IPS DF 19.7 (cell line): Measurements from ENCODE around the gene FGD5.

Source experiments
- DNase-seq: peaks from one replicate; pipeline ENCODE4 v3.0.0-alpha.2; 2013; ENCODE audit warnings: low read depth, low spot score

The FGD5 gene

DNA sequence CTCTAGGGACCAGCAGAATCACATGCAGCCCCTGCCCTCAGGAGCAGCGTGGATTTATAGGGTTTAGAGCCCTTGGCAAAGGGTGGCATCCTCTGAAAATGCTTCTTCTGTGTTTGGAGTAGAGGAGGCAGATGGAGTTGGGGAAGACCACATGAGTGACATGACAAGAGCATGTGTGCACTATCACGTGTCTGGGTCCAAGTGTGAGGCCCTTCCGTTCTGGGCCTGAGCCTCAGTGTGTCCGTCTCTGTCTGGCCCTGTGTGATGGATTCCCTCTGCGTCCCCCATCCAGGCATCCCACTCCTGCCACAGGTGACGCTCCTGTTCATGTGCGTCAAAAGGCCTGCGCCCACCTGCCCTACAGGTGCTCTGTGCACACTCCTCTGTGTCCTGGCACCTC, 30.1 kb downstream of the FGD5 start:
- DNase-seq = no peak

DNA sequence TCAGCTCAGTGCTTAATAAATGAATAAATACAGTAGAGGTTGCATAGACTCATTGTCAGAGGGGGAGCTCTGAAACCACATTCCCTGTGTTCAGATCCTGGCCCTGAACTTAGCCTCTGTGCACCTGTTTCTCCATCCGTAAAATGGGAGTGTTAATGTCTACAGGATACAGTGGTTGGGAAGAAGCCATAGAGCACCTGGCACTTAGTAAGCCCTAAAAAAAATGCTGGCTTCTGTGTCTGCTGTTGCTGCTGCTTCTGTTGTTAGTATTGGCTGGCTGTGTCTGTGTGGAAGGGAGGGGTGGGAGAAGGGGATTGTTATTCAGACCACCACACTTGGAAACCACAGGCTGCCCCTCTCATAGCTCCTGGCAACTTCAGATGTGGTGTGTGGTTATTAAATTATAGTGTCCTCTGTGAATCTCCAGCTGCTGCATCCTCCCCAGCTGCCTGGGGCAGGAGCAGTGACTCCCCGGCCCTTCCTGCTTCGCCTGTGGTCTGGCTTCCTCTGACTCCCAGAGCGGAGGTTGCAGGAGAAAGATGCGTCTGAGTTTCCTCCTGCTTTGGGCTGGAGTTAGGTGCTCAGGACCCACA, 31.0 kb downstream of the FGD5 start:
- no peak for DNase-seq

DNA sequence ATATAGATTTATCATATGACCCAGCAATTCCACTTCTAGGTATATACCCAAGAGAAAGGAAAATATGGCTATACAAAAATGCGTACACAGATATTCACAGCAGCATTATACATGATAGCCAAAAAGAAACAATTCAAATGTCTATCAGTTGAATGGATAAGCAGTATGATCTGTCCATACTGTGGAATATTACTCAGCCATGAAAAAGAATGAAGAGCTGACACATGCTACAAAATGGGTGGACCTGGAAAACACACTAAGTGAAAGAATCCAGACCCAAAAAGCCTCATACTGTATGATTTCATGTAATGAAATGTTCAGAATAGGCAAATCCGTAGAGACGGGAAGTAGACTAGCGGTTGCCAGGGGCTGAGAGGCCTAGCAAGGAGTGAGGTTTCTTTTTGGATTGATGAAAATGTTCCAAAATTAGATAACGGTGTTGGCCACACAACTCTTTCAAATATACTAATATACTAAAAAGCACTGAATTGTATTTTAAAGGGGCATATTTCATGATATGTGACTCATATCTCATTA, 33.4 kb downstream of the FGD5 start:
- no peak for DNase-seq

DNA sequence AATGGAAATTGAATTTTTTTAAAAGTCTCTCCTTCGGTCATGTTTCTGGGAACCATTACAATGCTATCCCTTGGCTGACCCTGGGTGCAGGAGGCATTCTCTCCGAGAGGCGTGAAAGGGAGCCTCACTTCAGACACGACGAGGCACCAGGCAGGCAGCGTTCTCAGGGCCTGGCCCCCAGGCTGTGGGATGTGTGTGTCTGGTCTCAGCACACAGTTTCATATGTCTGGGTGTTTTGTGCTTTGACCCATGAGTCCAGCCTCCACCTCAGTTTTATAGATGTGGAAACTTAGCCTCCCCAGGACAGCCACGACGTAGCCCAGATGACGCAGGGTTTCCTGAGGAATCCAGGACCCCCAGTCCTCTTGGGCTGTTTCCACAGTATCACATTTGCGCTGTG, 34.0 kb downstream of the FGD5 start:
- DNase-seq = no peak

DNA sequence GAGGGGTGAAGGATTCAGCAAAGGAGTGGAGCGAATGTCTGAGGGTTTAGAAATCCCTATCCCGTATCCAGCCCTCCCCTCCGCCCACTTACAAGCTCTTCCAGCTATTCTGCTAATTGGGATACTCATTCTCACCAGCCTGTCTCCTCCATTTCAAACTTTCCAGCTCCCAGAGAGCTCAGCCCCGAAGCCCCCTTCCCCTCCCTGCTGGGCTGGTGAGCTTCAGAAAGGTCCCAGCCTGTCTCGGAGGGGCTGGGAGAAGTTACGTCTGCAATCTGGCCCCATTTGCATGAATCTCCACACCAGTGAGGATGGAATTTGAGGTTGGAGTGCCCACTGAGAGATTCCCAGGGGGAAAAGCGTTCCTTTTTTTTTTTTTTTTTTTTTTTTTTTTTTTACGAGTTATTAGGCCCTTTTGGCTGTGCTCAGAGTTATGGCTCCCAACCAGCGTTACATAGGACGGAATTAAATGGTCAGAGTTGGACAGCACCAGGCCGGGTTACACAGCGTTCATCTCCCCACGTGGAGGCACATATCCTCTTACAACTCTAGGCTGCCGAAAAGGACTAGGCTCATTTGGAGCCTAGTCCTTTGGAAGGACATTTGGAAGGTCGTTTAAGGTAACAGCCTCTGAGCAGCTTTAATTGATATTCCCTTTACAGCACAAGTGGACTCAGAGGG, 34.6 kb downstream of the FGD5 start:
- DNase-seq = no peak

DNA sequence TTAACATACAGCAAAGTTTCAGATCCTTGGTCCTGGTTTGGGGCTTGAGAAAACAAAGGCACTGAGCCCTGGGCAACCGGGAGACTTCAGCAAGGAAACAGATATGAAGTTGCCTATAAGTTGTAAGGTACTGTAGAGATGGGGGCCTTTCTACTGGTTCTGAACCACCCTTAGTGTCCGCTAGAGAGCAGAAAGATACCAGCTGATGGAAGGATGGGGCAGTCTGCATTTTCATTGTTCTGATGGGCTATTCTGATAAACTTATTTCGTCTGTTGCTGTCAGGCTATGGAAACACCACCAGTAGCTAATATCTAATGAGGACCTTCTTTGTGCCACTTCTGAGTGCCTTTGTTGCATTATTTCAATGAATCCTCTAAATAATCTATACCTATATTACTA, 38.7 kb downstream of the FGD5 start:
- DNase-seq = no peak

DNA sequence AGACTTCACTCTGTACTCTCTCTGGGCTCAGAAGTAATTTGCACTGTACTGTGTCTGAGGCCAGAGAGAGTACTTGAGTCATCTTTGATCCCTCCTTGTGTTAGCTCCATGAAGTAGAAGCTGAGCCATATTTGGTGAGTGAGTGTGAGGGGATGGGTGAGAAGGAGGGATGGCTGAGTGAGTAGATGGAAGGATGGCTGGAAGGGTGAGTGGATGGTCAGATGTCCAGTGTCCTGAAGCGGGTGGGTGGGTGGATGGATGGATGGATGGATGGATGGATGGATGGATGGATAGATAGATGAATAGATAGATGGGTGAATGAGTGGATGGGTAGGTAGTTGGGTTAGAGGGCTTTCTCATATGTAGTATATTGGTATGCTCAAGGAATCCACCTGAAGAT, 39.3 kb downstream of the FGD5 start:
- DNase-seq = no peak

DNA sequence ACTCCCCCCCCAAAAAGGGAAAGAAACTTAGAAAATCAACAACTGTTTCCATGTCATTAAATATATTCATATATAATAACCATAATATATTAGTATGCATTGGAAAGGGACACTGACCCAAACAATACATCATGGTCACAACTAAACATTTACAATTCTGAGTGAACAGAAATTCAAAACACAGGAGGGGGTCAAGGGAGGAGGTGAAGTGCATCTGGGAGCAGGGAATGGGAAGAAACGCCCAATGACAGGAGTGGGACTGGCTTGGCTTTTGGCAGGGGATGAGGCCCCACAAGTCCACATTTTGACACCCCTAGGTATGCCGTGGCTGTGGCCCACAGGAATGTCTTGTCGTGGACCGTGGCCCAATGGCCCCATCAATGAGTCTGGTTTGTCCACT, 41.1 kb downstream of the FGD5 start:
- DNase-seq = no peak

DNA sequence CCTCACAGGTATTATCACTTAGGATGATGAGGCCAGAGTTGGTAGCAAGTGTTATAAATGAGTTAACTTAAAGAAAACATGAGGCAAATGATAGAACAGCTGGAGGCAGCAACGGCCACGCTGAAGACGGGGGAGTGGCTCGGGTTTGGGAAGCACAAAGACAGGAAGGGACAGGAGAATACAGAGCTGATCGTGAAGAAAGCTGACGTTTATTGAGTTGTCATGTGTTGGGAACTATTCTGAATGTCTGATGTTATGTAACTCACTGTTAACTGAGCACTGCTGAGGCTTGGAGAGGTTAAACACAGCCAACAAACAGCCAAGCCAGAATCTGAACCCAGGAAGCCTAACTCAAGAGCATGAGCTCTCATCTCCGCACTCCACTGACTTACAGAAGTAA, 42.3 kb downstream of the FGD5 start:
- no peak for DNase-seq

DNA sequence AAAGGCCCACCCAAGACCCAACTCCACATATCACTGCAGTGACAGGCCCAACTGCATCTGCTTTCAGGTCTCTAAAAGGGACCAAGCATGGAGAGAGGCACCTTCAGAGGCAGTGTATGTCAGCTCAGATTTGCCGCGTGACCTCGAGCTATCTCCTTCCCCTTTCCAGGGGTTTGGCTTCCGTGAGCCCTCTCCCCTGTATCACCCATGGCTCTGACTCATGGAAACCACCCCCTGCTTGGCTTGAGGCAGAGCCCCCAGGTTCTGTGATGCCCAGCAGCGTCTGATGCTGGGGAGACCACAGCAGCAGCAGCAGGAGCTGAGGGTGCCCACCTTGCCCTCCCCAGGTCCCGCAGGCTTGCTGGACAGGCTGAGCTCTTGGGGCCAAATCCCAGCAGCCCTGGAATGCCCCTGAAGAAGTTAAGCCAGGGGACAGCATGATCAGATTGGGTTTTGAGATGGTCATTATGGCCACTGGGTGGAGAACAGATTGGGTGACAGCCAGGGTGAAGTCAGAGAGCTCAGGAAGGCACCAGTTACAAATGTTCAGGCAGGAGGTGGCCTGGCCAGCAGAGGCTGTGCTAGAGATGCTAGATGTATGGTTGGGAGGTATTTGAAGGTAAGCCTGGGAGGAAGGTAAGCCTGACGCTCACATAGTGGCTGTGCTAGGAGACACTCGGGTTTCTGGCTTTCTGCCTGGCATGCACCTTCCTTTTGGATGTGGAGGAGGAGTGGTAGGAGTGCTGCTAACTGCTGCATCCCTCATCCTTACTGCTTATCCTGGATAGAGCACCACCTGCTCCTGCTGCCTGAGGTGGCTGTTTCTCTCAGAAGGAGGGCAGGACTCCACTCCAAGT, 42.9 kb downstream of the FGD5 start:
- DNase-seq = no peak

DNA sequence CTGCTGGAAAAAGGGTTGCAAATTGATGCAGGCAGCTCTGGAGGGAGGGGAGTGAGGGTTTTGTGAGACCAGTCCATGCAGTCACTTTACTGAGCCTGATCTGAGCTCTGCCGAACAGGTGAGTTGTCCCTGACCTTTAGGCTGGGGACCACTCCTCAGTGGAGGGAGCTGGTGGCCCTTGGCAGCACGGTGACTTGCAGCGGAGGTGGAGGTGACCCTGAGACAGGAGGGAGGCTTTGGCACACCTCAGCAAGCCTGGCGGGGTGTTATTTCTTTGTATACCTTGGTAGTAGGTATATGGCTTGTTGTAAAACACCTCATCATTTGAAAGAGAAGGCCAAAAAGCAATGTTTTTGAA, 43.5 kb downstream of the FGD5 start:
- no peak for DNase-seq

DNA sequence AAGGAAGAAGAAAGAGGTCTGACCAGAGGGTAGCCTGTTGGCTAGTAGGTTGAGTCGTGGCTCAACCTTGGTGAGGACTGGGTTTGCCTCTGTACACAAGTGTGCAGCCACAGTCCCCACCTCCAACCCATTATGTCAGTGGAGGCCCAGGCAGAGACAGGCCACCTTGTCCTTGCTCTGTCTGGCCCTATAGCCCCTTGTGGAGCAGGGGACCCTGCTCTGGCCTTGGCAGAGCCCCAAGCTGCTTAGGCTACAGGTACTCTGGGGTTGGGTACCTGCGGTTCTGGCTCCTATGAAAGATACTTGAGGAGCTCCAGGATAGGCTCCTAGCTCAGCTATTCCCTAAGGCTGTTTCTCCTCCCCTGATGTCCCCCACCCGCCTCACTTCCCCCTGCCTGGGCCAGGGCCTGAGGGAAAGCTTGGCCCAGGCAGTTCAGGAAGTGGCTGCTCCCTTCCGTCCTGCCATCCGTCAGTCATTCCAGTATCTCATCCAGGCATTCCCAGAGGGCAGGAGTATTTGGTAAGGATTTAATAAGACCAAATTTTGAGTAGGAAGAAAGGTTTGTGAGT, 44.0 kb downstream of the FGD5 start:
- DNase-seq = no peak

DNA sequence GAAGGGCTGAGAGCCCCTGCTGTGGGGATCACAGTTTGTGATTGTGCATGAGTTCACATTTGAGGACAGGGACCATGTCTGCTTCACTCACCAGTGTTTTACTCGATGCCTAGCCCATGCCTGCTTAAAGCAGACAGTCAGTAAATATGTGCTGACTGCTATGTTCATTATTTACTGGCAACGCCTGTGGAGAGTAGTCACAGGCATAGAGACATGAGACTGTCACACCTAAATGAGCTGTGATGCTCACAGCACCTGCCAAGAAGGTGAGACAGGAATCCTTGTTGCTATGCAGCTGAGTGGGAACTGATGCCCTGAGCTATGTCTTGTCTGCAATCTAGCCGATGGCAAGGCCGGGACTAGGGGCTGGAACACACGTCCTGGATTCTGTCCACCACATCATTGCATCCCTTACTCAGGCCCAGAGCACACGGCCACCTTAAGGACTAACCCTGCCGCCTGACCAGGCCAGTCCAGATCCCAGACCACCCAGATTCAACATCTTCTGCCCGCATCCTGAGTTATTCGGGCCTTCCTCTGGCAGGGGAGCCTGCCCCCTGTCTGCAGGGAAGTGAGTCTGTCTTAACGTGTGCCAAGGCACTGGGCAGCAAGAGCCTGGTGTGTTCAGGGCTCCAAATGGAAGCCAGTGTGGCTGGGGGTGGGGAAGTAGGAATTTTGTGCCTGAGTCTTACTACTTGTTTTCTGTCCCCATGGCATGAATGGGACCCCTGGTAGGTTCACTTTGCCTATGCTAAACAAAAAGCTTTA, 44.8 kb downstream of the FGD5 start:
- no peak for DNase-seq

DNA sequence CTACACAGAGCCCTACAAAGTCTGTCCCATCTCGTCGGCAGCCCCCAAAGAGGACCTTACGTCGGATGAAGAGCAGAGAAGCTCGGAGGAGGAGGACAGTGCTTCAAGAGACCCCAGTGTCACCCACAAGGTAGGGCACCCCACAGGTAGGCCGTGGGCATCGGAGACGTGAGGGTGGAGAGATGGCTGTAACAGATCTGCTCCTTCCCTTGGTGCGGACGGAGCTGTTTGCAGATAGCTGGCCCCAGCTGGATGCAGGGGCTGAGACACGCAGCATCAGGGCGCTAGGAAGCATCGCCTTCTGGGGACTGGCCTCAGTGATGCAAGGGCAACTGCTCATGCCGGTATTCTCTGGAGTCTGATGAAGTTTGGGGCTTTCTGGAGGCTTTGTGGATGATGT, 45.4 kb downstream of the FGD5 start:
- DNase-seq = no peak

DNA sequence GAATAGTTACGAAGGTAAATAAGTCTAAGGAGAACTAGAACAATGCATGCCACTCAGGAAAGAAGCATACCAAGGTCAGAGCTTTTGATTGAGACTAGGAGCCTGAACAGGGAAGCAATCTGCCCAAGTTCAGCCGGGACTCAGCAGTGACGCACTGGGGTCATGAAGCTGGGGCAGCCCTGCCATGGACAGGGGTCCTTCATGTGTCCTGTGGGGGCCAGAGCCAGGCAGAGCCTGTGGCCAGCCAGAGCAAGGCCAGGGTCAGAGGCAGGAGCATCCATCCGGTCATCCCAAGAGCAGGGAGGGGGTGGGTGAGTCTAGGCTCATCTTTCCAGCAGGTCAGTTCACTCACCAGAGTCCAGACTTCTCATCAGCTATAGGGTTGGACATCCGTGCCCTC, 47.9 kb downstream of the FGD5 start:
- no peak for DNase-seq

DNA sequence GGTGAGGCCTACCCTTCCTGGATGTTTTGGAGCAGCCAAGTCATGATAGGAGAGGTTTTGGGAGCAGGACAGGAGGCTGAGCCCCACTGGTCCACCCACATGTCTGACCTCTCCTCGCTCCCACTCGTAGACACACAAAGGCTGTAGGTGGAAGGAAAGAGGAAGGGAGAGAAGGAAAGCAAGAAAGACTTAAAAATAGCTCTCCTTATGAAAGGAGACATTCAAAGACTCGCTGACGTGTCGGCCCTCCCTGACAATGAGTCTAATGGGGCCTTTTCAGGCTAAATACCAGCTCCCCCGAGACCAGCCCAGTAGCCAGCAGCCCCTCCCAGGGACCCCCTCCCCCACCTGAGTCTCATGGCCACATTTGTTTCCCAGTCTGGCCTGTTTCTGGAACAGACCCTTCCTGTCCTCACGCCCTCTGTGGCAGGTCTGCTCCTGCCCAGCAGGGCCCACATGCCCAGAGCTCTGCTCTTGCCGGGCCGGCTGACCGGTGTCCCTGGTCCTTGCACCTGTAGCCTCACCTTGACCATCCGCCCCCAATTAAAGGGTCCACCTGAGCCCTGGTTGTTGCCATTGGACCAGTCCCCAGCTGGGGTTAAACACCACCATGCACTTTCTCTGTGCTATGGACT, 49.3 kb downstream of the FGD5 start:
- no peak for DNase-seq

DNA sequence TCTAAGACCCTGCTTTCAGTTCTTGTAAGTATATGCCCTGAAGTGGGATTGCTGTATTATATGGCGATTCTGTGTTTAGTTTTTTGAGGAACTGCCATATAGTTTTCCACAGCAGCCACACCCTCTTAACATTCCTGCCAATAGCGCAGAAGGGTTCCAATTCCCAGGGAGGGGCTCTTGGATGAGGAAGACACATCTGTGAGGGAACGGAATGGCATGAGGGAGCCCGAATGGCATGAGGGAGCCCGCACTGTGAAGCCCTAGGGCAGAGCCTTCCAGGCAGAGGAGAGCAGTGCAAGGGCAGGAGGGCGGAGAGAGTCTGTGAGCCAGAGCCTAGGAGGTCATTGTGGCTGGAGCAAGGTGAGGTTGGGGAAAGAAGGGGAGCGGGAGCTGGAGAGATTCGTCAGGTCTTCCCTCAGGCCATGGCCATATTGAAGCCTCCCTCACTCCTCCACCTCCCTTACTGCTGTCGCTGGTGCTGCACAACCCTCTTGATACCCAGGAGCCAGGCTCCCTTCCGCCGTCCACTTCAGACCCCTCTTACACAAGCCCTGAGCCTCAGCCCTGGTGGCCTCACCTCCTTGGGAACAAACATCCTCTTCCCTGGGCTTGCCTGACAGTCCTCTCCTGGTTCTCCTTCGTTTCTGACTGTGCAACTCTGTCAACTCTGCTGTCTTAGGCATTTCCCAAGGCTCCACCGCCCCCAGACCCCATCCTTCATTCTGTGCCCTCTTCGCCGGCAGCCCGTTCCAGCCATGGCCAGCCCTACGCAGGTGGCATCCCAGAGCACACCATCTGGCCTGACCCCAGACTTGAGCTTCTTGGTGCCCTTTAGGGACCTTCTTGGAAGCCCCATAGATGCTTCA, 51.4 kb downstream of the FGD5 start:
- DNase-seq = no peak

DNA sequence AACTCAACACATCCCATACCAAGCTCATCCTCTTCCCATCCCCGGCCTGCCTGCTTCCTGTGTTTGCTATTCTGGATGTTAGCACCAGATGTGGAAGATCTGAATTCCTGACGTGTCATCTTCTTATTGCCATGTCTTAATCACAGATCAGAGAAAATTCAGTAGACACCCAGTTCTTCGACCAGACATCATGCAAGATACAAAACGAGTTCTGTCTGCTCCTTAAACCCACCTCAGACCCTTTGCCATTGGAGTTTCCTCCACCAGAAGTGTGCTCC, 52.0 kb downstream of the FGD5 start:
- DNase-seq = no peak

DNA sequence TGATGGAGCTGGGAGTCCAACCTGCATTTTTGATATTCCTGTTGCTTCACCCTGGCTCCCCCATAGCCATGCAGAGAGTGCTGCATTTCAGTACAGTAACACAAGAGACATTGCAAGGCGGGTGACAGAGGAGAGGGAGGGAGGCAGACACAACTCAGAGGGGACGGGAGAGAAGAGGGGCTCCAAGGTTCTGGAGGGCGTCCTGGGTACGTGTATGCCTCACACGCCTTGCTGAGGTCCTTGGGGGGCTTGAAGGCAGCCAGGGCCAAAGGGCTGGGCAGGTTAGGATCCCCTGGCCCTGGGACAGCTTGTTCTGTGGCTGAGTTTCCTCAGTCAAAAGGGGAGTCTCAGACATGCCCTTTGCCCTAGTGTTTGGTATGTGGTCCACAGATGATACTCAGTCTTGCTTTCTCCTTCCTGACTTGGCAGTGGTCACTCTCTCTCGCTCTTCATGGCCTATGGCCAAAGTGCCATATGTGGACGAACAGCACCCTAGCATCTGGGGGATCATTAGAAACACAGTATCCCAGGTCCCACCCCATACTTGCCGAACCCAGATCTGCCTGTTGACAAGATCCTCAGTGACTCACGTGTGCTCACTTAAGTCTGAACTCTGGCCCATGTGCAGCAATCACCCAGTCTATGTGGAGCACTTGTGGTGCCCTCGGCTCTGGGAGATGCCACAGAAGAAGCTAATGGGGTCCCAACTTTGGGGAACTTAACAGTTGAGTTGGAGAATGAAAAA, 52.9 kb downstream of the FGD5 start:
- DNase-seq = no peak

DNA sequence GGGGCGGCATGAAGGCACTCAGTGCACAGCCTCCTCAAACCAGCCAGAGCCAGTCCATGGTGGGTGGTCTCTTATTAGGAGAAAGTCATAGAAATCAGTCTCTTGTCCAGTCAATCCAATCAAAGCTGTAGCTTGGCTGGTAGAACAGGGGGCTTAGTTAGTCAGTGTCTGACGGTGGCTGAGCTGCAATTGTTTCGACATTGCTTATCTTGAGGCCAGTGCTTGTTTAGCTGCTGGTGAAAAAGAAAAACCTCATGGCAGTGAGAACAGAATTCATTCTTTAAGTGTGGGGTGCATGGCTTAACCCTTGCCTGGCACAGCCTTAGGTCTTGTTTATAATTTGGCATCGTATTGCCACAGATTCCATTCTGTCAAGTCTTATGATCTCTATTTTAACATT, 53.9 kb downstream of the FGD5 start:
- no peak for DNase-seq
